Fibroblast of skin of right biceps (primary cell): Measurements from ENCODE around the gene MGA.

ENCODE experiments used
- DNase-seq: peaks from one replicate; pipeline ENCODE4 v3.0.0-alpha.2; 2013

MGA gene

GRCh38 chr15:41810651-41811431 is 150.6 kb downstream of the MGA start:
- DNase-seq, result no peak

- peak; percentile 76 for DNase-seq
These were observed 151.4 kb downstream of the MGA start for GRCh38 chr15:41811432-41812195.

DNA sequence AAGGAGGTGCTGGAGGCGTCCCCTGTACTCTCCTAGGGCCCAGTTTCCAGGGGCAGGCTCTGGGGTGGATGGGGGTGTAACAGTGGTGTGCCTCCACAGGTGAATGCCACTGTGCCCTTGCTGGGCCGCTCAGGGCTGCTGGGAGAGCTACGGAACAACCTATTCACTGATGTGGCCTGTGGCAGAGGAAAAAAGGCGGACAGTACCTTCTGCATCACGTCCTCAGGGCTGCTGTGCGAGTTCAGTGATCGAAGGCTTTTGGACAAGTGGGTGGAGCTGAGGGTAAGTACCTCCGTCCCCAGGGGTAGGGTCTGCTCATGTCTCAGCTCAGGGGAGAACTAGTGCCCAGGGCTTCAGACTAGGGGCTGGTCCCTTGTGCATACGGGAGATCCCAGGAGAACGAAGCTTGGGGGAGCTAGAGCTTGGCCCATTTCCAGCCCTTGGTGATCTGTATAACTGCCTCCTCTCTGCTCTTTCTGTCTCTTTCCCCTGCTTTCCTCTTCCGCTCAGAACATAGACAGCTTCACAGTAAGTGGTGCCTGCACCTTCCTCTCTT is 152.7 kb downstream of the MGA start:
- DNase-seq, result no peak

GRCh38 chr15:41813426-41813825 is 153.2 kb downstream of the MGA start:
- no peak for DNase-seq

GRCh38 chr15:41814534-41814933 is 154.3 kb downstream of the MGA start:
- DNase-seq, result no peak

GRCh38 chr15:41816788-41817187 is 156.6 kb downstream of the MGA start:
- DNase-seq, result no peak

DNA sequence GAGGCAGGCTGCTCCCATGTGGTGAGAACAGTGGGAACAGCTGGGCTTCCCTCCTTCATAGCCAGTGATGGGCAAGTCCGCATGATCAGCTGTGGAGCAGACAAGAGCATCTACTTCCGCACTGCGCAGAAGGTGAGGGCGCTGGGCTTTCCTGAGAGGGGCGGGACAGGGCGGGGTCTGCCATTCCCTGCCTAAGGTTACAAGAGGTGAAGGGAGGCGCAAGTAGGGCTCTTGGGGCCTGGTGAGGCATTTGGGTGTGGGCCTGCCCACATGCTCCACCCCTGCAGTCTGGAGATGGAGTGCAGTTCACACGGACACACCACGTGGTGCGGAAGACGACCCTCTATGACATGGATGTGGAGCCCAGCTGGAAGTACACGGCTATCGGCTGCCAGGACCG is 157.1 kb downstream of the MGA start:
- no peak for DNase-seq

GRCh38 chr15:41817781-41818180 is 157.6 kb downstream of the MGA start:
- DNase-seq, result no peak

- no peak for DNase-seq
These were observed 159.3 kb downstream of the MGA start for GRCh38 chr15:41819455-41820050.

DNA sequence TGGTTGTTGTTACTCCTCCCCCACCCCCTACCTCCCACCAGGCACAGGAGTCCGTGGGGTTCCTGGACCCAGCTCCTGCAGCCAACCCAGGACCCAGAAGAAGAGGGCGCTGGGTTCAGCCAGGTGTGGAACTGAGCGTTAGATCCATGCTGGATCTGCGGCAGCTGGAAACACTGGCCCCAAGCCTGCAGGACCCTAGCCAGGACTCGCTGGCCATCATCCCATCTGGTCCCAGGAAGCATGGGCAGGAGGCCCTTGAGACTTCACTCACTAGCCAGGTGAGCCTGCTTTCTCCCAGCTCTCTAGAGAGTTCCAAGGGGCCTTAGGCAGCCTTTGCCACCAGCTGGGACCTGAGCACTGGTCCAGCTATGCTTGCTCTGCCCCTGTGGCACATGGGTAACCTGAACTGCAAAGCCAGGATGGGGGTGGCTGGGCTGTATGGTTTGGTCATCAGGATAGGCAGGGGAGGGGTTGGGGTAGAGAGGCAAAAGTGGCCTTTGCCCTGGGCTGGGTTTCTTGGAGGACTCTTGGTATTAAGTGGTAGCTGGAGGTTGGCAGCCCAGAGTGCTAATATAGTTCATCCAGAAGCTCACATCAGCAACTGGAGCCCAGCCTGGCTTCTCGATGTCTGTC is 160.7 kb downstream of the MGA start:
- no peak for DNase-seq

DNA sequence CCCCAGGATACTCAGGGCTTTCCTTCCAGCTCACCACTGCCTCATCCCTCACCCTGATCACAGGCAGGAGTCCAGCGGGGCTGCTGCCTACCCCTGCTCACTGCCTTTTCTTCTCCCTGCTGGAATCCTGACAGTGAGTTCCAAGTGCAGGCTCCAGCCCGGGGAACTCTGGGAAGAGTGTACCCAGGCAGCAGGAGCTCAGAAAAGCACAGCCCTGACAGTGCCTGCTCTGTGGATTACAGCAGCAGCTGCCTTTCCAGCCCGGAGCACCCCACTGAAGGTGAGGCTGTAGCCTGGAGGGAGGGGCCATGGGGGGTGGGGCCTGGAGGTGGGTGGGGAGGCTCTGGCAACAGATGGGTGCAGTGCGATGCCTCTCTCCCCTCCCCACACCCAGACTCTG is 161.6 kb downstream of the MGA start:
- no peak for DNase-seq

- DNase-seq, result no peak
These were observed 162.3 kb downstream of the MGA start for GRCh38 chr15:41822471-41822870.
